ENCODE data around the gene COL4A6. TPM values are rescaled to one million over a fixed set of nuclear protein-coding genes. Genes with fewer than 3 reads are reported as not detected.

The COL4A6 gene
- total RNA-seq, 2 experiments from 2014 or later, result not detected

- H3K4me3 ChIP-seq (ENCODE audit: low read depth, low read length, poor library complexity, severe bottlenecking), result no peak overlapping the region
- TF ChIP-seq, protein P1, sequence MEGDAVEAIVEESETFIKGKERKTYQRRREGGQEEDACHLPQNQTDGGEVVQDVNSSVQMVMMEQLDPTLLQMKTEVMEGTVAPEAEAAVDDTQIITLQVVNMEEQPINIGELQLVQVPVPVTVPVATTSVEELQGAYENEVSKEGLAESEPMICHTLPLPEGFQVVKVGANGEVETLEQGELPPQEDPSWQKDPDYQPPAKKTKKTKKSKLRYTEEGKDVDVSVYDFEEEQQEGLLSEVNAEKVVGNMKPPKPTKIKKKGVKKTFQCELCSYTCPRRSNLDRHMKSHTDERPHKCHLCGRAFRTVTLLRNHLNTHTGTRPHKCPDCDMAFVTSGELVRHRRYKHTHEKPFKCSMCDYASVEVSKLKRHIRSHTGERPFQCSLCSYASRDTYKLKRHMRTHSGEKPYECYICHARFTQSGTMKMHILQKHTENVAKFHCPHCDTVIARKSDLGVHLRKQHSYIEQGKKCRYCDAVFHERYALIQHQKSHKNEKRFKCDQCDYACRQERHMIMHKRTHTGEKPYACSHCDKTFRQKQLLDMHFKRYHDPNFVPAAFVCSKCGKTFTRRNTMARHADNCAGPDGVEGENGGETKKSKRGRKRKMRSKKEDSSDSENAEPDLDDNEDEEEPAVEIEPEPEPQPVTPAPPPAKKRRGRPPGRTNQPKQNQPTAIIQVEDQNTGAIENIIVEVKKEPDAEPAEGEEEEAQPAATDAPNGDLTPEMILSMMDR (conservative IDR thresholded peaks at IDR 0.05; ENCODE audit: low read length), result no peak
- no peak for TF ChIP-seq EZH2phosphoT487 (IDR thresholded peaks at IDR 0.05; ENCODE audit: borderline replicate concordance, low read depth, low read length)
- H3K79me2 ChIP-seq (ENCODE audit: insufficient read depth, low read depth, low read length), result no peaks in the 10 kb centered on the region
- no peak overlapping the region for H3K27ac ChIP-seq (ENCODE audit: low read depth, low read length, poor library complexity, severe bottlenecking)
- ChIA-PET POLR2A (no interaction called here), CTCF (ENCODE audit: unreplicated experiment) (no interaction called here)
- H4K20me1 ChIP-seq (ENCODE audit: insufficient read depth, low read length), result no peaks in the 10 kb centered on the region
- H3K9me3 ChIP-seq (ENCODE audit: low read length), result no peaks in the 10 kb centered on the region
- H3K4me2 ChIP-seq (ENCODE audit: low read length), result no peak overlapping the region
- H3K4me1 ChIP-seq (ENCODE audit: insufficient read depth, low read length, poor library complexity, severe bottlenecking), result no peaks in the 10 kb centered on the region
- intact Hi-C loops (cut with micrococcal nuclease; ENCODE audit: unreplicated experiment), result no loop called here
- H2AFZ ChIP-seq (ENCODE audit: low read length), result no peak overlapping the region
- no peaks in the 10 kb centered on the region for H3K9me2 ChIP-seq (ENCODE audit: insufficient read depth, low read length)
- no peak for DNase-seq (ENCODE audit: low spot score)
- no peaks in the 10 kb centered on the region for H3K36me3 ChIP-seq (ENCODE audit: insufficient read depth, low read length)
- no TSS peak for BruUV-seq (replicated peaks)
These were observed 124.6 kb downstream of the COL4A6 start for GRCh38 chrX:108313669-108314068.

DNA sequence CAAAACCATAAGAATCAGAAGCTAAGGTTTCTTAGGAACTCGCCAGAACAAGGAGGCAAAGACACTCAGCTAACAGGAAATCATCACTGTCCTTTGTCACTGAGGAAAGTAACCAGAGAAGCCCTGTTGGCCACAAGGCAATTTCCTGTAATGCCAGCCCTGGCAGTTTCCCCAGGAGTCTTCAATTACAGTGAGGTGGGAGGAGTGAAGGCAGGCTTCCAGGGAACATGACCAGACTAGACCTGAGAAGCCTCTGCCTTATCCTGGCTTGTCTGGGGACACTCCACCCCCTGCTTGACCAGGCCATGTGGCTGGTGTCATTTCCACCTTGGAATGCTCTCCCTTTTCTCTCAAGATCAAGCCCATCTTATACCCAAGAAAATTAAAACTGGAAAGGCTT lies 125.3 kb downstream of the COL4A6 start:
- CTCF ChIA-PET (ENCODE audit: unreplicated experiment), result interaction anchor here (0.5 kb wide), 1 partner anchor 28 kb away, joined by 3 read pairs; no protein-coding TSS in a partner anchor

GRCh38 chrX:108312011-108312410 lies 126.2 kb downstream of the COL4A6 start:
- POLR2A ChIA-PET, result interaction anchor here (0.9 kb wide), 1 partner anchor 10 kb away, joined by 3 read pairs; no protein-coding TSS in a partner anchor
- Histone ChIP-seq H3K79me2 (ENCODE audit: insufficient read depth, low read depth, low read length) (no peaks in the 10 kb centered on the region), H3K4me2 (ENCODE audit: low read length) (no peak overlapping the region), H3K36me3 (ENCODE audit: insufficient read depth, low read length) (no peaks in the 10 kb centered on the region), H3K9me2 (ENCODE audit: insufficient read depth, low read length) (no peaks in the 10 kb centered on the region), H2AFZ (ENCODE audit: low read length) (no peak overlapping the region), H4K20me1 (ENCODE audit: insufficient read depth, low read length) (no peaks in the 10 kb centered on the region), H3K27ac (ENCODE audit: low read depth, low read length, poor library complexity, severe bottlenecking) (no peak overlapping the region), H3K4me1 (ENCODE audit: insufficient read depth, low read length, poor library complexity, severe bottlenecking) (no peaks in the 10 kb centered on the region), H3K9me3 (ENCODE audit: low read length) (no peaks in the 10 kb centered on the region), H3K4me3 (ENCODE audit: low read depth, low read length, poor library complexity, severe bottlenecking) (no peak overlapping the region)
- TF ChIP-seq, protein P1 (conservative IDR thresholded peaks at IDR 0.05; ENCODE audit: low read length), result no peak
- TF ChIP-seq EZH2phosphoT487 (IDR thresholded peaks at IDR 0.05; ENCODE audit: borderline replicate concordance, low read depth, low read length), result no peak
- DNase-seq (ENCODE audit: low spot score), result no peak
- intact Hi-C loops (cut with micrococcal nuclease; ENCODE audit: unreplicated experiment), result no loop called here
- CTCF ChIA-PET (ENCODE audit: unreplicated experiment), result no interaction called here
- no TSS peak for BruUV-seq (replicated peaks)

More for the DNA sequence above, 125.3 kb downstream of the COL4A6 start:
- intact Hi-C loops (cut with micrococcal nuclease; ENCODE audit: unreplicated experiment), result no loop called here
- Histone ChIP-seq H2AFZ (ENCODE audit: low read length) (no peak overlapping the region), H3K79me2 (ENCODE audit: insufficient read depth, low read depth, low read length) (no peaks in the 10 kb centered on the region), H3K27ac (ENCODE audit: low read depth, low read length, poor library complexity, severe bottlenecking) (no peak overlapping the region), H3K9me2 (ENCODE audit: insufficient read depth, low read length) (no peaks in the 10 kb centered on the region), H3K36me3 (ENCODE audit: insufficient read depth, low read length) (no peaks in the 10 kb centered on the region), H3K4me2 (ENCODE audit: low read length) (no peak overlapping the region), H3K4me3 (ENCODE audit: low read depth, low read length, poor library complexity, severe bottlenecking) (no peak overlapping the region), H4K20me1 (ENCODE audit: insufficient read depth, low read length) (no peaks in the 10 kb centered on the region), H3K9me3 (ENCODE audit: low read length) (no peaks in the 10 kb centered on the region), H3K4me1 (ENCODE audit: insufficient read depth, low read length, poor library complexity, severe bottlenecking) (no peaks in the 10 kb centered on the region)
- TF ChIP-seq, protein P1 (conservative IDR thresholded peaks at IDR 0.05; ENCODE audit: low read length), result no peak
- TF ChIP-seq EZH2phosphoT487 (IDR thresholded peaks at IDR 0.05; ENCODE audit: borderline replicate concordance, low read depth, low read length), result no peak
- no TSS peak for BruUV-seq (replicated peaks)
- POLR2A ChIA-PET, result interaction anchor here (0.7 to 0.9 kb wide), 2 partner anchors 9 to 264 kb away, joined by 3 read pairs; no protein-coding TSS in a partner anchor
- no peak for DNase-seq (ENCODE audit: low spot score)

All from OCI-LY7 (cell line).